Measurements from ENCODE around the gene LGALSL.

LGALSL gene

DNA sequence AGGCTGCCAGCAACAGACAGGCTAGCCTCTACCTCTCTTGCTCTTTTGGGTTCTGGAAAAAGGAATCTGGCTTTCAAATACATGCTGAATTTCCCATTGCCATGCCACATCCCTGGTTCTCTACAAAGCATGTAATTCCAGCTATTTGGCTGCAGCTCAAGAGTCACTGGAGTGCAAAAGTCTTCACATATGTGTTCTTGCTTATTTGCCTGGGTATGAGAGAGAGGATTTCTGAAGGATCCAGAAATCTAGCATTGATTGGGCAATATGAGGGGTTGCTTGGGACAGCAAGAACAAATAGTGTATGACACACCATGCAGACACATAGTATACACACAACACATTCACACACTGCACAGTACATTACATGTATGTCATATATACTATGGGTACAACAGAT, 30.7 kb upstream of the LGALSL start:
- H2AFZ ChIP-seq (ENCODE audit: low read depth, low read length, severe bottlenecking) = no peak overlapping the region
- H3K4me3 ChIP-seq (ENCODE audit: insufficient read depth, low read length, poor library complexity, severe bottlenecking) = no peak overlapping the region
- H3K9ac ChIP-seq (ENCODE audit: low read length) = no peak overlapping the region
- H3K4me2 ChIP-seq (ENCODE audit: low read depth, low read length, poor library complexity, severe bottlenecking) = no peak overlapping the region
- TF ChIP-seq, protein P1, sequence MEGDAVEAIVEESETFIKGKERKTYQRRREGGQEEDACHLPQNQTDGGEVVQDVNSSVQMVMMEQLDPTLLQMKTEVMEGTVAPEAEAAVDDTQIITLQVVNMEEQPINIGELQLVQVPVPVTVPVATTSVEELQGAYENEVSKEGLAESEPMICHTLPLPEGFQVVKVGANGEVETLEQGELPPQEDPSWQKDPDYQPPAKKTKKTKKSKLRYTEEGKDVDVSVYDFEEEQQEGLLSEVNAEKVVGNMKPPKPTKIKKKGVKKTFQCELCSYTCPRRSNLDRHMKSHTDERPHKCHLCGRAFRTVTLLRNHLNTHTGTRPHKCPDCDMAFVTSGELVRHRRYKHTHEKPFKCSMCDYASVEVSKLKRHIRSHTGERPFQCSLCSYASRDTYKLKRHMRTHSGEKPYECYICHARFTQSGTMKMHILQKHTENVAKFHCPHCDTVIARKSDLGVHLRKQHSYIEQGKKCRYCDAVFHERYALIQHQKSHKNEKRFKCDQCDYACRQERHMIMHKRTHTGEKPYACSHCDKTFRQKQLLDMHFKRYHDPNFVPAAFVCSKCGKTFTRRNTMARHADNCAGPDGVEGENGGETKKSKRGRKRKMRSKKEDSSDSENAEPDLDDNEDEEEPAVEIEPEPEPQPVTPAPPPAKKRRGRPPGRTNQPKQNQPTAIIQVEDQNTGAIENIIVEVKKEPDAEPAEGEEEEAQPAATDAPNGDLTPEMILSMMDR (IDR thresholded peaks at IDR 0.05; ENCODE audit: insufficient read depth, low read length, poor library complexity, severe bottlenecking) = no peak
- TF ChIP-seq EZH2phosphoT487 (conservative IDR thresholded peaks at IDR 0.05; ENCODE audit: low read length) = no peak
- no peaks in the 10 kb centered on the region for H3K79me2 ChIP-seq (ENCODE audit: insufficient read depth, low read length)
- no peaks in the 10 kb centered on the region for H3F3A ChIP-seq (ENCODE audit: insufficient read depth)
- H3K9me2 ChIP-seq (replicated peaks; ENCODE audit: insufficient read depth, low read length) = no peaks in the 10 kb centered on the region
- H3K9me3 ChIP-seq (ENCODE audit: insufficient read depth, low read length) = no peaks in the 10 kb centered on the region
- no peak overlapping the region for H3K27ac ChIP-seq (ENCODE audit: low read depth, low read length)
- H3K27me3 ChIP-seq (ENCODE audit: low read length) = no peaks in the 10 kb centered on the region
- no peaks in the 10 kb centered on the region for H4K20me1 ChIP-seq (ENCODE audit: low read depth, low read length)
- H3K36me3 ChIP-seq (ENCODE audit: low read length) = no peaks in the 10 kb centered on the region

DNA sequence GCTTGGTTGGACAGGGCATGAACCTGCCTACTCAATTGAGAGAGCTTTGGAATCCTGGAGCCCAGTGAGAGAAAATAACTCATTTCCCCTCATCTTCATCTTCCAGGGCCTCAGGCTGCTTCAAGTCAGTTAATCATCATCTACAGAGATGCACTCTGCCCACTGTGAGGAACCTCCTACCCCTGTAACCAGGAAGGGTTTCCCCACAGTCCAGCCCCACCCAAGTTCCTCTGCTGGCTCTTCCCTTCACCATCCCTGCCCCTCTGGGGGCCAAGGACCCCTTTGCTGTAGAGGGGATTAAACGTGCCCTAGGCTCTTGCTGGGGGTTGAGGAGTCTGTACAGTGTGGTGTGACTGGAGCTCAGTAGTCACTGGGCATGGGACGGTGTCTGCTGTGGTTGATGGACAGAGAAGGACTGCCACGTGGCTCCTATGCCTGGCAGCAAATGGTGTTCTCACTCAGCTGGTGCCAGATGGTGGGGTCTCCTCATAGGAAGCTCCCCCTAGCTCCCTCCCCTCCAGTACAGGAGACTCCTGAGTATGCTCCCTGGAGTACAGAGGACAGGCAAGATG, 29.5 kb upstream of the LGALSL start:
- no peaks in the 10 kb centered on the region for H3F3A ChIP-seq (ENCODE audit: insufficient read depth)
- H3K9ac ChIP-seq (ENCODE audit: low read length) = no peak overlapping the region
- H4K20me1 ChIP-seq (ENCODE audit: low read depth, low read length) = no peaks in the 10 kb centered on the region
- H3K4me2 ChIP-seq (ENCODE audit: low read depth, low read length, poor library complexity, severe bottlenecking) = no peak overlapping the region
- H3K9me2 ChIP-seq (replicated peaks; ENCODE audit: insufficient read depth, low read length) = no peaks in the 10 kb centered on the region
- no peak overlapping the region for H2AFZ ChIP-seq (ENCODE audit: low read depth, low read length, severe bottlenecking)
- H3K4me3 ChIP-seq (ENCODE audit: insufficient read depth, low read length, poor library complexity, severe bottlenecking) = no peak overlapping the region
- H3K9me3 ChIP-seq (ENCODE audit: insufficient read depth, low read length) = no peaks in the 10 kb centered on the region
- TF ChIP-seq EZH2phosphoT487 (conservative IDR thresholded peaks at IDR 0.05; ENCODE audit: low read length) = no peak
- TF ChIP-seq, protein P1 (IDR thresholded peaks at IDR 0.05; ENCODE audit: insufficient read depth, low read length, poor library complexity, severe bottlenecking) = no peak
- H3K36me3 ChIP-seq (ENCODE audit: low read length) = no peaks in the 10 kb centered on the region
- no peak overlapping the region for H3K27ac ChIP-seq (ENCODE audit: low read depth, low read length)
- H3K79me2 ChIP-seq (ENCODE audit: insufficient read depth, low read length) = no peaks in the 10 kb centered on the region
- H3K27me3 ChIP-seq (ENCODE audit: low read length) = no peaks in the 10 kb centered on the region

DNA sequence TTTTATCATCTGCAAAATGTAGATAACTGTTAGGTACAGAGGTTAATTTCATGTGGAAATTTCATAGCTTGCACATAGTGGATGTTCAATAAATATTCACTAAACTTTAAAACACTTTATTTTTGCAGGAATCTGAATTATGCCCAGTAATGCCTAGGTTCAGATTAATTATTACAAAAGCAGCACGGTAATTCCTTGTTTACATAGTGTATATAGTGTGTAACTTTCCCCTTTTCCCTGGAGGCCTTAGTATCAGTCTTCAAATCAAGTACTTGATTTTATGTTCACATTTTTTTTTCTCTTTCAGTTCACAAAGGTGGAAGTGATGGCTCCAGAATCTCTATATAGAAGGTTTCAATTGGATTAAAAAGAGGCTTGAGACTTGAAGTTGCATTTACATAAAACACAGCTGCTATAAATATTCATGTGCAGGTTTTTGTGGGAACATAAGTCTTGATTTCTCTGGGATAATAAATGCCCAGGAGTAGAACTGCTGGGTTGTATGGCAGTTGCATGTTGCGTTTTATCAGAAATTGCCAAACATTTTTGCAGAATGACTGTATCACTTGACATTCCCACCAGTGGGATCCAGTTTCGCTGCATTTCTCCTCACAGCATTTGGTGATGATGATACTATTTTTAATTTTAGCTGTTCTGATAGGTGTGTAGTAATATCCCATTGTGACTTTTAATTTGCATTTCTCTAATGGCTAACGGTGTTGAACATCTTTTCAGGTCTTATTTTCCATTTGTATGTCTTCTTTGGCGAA, 27.6 kb upstream of the LGALSL start:
- no peaks in the 10 kb centered on the region for H3K36me3 ChIP-seq (ENCODE audit: low read length)
- no peak overlapping the region for H3K4me3 ChIP-seq (ENCODE audit: insufficient read depth, low read length, poor library complexity, severe bottlenecking)
- no peaks in the 10 kb centered on the region for H3K79me2 ChIP-seq (ENCODE audit: insufficient read depth, low read length)
- no peak overlapping the region for H3K4me2 ChIP-seq (ENCODE audit: low read depth, low read length, poor library complexity, severe bottlenecking)
- H2AFZ ChIP-seq (ENCODE audit: low read depth, low read length, severe bottlenecking) = no peak overlapping the region
- no peaks in the 10 kb centered on the region for H4K20me1 ChIP-seq (ENCODE audit: low read depth, low read length)
- no peak overlapping the region for H3K9ac ChIP-seq (ENCODE audit: low read length)
- H3K27me3 ChIP-seq (ENCODE audit: low read length) = no peaks in the 10 kb centered on the region
- no peaks in the 10 kb centered on the region for H3K9me3 ChIP-seq (ENCODE audit: insufficient read depth, low read length)
- TF ChIP-seq EZH2phosphoT487 (conservative IDR thresholded peaks at IDR 0.05; ENCODE audit: low read length) = no peak
- TF ChIP-seq, protein P1 (IDR thresholded peaks at IDR 0.05; ENCODE audit: insufficient read depth, low read length, poor library complexity, severe bottlenecking) = no peak
- H3K9me2 ChIP-seq (replicated peaks; ENCODE audit: insufficient read depth, low read length) = no peaks in the 10 kb centered on the region
- no peak overlapping the region for H3K27ac ChIP-seq (ENCODE audit: low read depth, low read length)
- no peaks in the 10 kb centered on the region for H3F3A ChIP-seq (ENCODE audit: insufficient read depth)
